DMS114 treated with DMSO at 0.1 percent for 48 hours (cell line): ENCODE results near the gene DOK7.
A peak's percentile ranks its signal among the peaks of the same experiment; 100 is the strongest.
"Not testable (repeated sequence)": the region's sequence is repeated elsewhere in the genome, so short reads cannot be mapped to it uniquely, and the experiment has no call there.

Experiments used
- DNase-seq: peaks from one replicate; lab custom pipeline; 2025; ENCODE audit not compliant: unreplicated experiment; lab: John Stamatoyannopoulos, UW

The DOK7 gene

GRCh38 chr4:3531879-3532750 lies 69.0 kb downstream of the DOK7 start, which contains the start of gene LRPAP1:
Gene LRPAP1, minus strand, starts transcription at chr4:3532422. Its CDS starts 10 bp downstream, at chr4:3532412.
- DNase-seq = peak; percentile 79

GRCh38 chr4:3532751-3533422 lies 69.8 kb downstream of the DOK7 start:
- no peak for DNase-seq

GRCh38 chr4:3533423-3533820 lies 70.3 kb downstream of the DOK7 start:
- DNase-seq = no peak

GRCh38 chr4:3535812-3536211 lies 72.7 kb downstream of the DOK7 start:
- not testable (repeated sequence) for DNase-seq

- not testable (repeated sequence) for DNase-seq
Measured at GRCh38 chr4:3538906-3539305, 75.8 kb downstream of the DOK7 start.

- DNase-seq = not testable (repeated sequence)
Measured at GRCh38 chr4:3543415-3543814, 80.3 kb downstream of the DOK7 start.
